PC-3 (cell line): ENCODE measurements around the gene SEC14L1. TPM values are rescaled to one million over a fixed set of nuclear protein-coding genes. Genes with fewer than 3 reads are reported as not detected.

Source experiments
- ATAC-seq: fragments of 200-7000 bp; cut with Tn5 transposase; 2 replicates; pipeline ENCODE4 v1.9.1; 2020; ENCODE audit warnings: mild to moderate bottlenecking, moderate library complexity
- BruUV-seq: library from RNA; stranded (reverse); fragments of 400-500 nt; replicated peaks from 2 replicates; lab custom pipeline; 2021; lab: Mats Ljungman, UMichigan
- CTCF ChIA-PET: fragments of 300-600 bp; sonication (Branson Sonifier 250); formaldehyde crosslinking; loops from one replicate; lab custom pipeline; 2022; ENCODE audit warnings: antibody characterized with exemption; lab: Charles Lee
- POLR2A ChIA-PET: fragments of 300-600 bp; sonication (Branson Sonifier 250); formaldehyde crosslinking; loops from one replicate; lab custom pipeline; 2022; ENCODE audit warnings: antibody characterized with exemption; ENCODE audit not compliant: unreplicated experiment; lab: Charles Lee
- DNase-seq: peaks from one replicate; pipeline ENCODE4 v3.0.0-alpha.2; 2015
- H2AFZ ChIP-seq: fragments of 300-600 bp; sonication (generic); 2 replicates; pipeline ENCODE4 v1.6.0; 2016; ENCODE audit warnings: antibody characterized with exemption, low read length
- H3F3A ChIP-seq: fragments of 300-600 bp; sonication (generic); one replicate; pipeline ENCODE4 v1.6.0; 2017; ENCODE audit warnings: antibody characterized with exemption, low read length, control low read depth, mild to moderate bottlenecking; ENCODE audit not compliant: unreplicated experiment
- H3K27ac ChIP-seq: fragments of 300-600 bp; sonication (generic); 2 replicates; pipeline ENCODE4 v1.5.1; 2016; ENCODE audit warnings: mild to moderate bottlenecking, low read length
- H3K27me3 ChIP-seq: fragments of 300-600 bp; sonication (generic); 2 replicates; pipeline ENCODE4 v1.6.1; 2016; ENCODE audit warnings: low read length, mixed read lengths
- H3K36me3 ChIP-seq: fragments of 300-600 bp; sonication (generic); 2 replicates; pipeline ENCODE4 v1.6.1; 2016; ENCODE audit warnings: low read depth, mixed run types, low read length, mixed read lengths
- H3K4me1 ChIP-seq: fragments of 300-600 bp; sonication (generic); 2 replicates; pipeline ENCODE4 v1.5.1; 2016; ENCODE audit warnings: low read length; ENCODE audit not compliant: insufficient read depth
- H3K4me2 ChIP-seq: fragments of 300-600 bp; sonication (generic); 2 replicates; pipeline ENCODE4 v1.6.0; 2016; ENCODE audit warnings: low read length
- H3K4me3 ChIP-seq: fragments of 300-600 bp; sonication (generic); 2 replicates; pipeline ENCODE4 v1.5.1; 2016; ENCODE audit warnings: mild to moderate bottlenecking, low read length, mixed read lengths
- H3K79me2 ChIP-seq: fragments of 300-600 bp; sonication (generic); 2 replicates; pipeline ENCODE4 v1.6.1; 2017; ENCODE audit warnings: low read length, mixed read lengths
- H3K9ac ChIP-seq: fragments of 300-600 bp; sonication (generic); 2 replicates; pipeline ENCODE4 v1.6.0; 2016; ENCODE audit warnings: mild to moderate bottlenecking, low read length
- H3K9me2 ChIP-seq: fragments of 300-600 bp; sonication (generic); replicated peaks from 2 replicates; pipeline ENCODE4 v1.6.1; 2016; ENCODE audit warnings: mixed run types, low read length, mixed read lengths
- H3K9me3 ChIP-seq: fragments of 300-600 bp; sonication (generic); 2 replicates; pipeline ENCODE4 v1.6.1; 2016; ENCODE audit warnings: low read length, mixed read lengths
- H4K20me1 ChIP-seq: fragments of 300-600 bp; sonication (generic); 2 replicates; pipeline ENCODE4 v1.6.1; 2016; ENCODE audit warnings: low read length, mixed read lengths
- CTCF ChIP-seq: fragments of 300-600 bp; sonication (generic); conservative IDR thresholded peaks from 2 replicates; pipeline ENCODE4 v1.5.1; 2017; ENCODE audit warnings: antibody characterized with exemption, low read depth, mild to moderate bottlenecking, low read length
- EZH2 ChIP-seq: fragments of 300-600 bp; sonication (generic); IDR thresholded peaks from one replicate; pipeline ENCODE4 v1.6.1; 2017; ENCODE audit warnings: antibody characterized with exemption, mild to moderate bottlenecking, low read length; ENCODE audit not compliant: unreplicated experiment
- EZH2phosphoT487 ChIP-seq: fragments of 300-600 bp; sonication (generic); IDR thresholded peaks from 2 replicates; pipeline ENCODE4 v1.6.1; 2018; ENCODE audit warnings: mild to moderate bottlenecking, antibody characterized with exemption, low read length, borderline replicate concordance
- intact Hi-C: fragments of 100-400 bp; cut with micrococcal nuclease; formaldehyde crosslinking; loops from 2 replicates; pipeline ENCODE4 v1.9.0; 2023
- total RNA-seq: library from RNA; depleted of rRNA; stranded (reverse); fragments of >200 nt; gene quantifications from 2 replicates; pipeline ENCODE4 v1.2.3, GENCODE V29; 2014

SEC14L1 gene
- total RNA-seq, 1 experiment from 2014 or later = 39.8 TPM

- ChIA-PET CTCF (no interaction called here), POLR2A (interaction anchor here (0.5 kb wide), 1 partner anchor 30 kb away, joined by 4 read pairs; no protein-coding TSS in a partner anchor)
- TF ChIP-seq EZH2phosphoT487 (no peak), CTCF (no peak), EZH2 (no peak)
- Histone ChIP-seq H3K4me2 (no peak overlapping the region), H3K79me2 (no peaks in the 10 kb centered on the region), H3K27ac (no peak overlapping the region), H3K27me3 (no peaks in the 10 kb centered on the region), H3K4me1 (peaks cover 35% of the 10 kb centered on the region), H3K36me3 (no peaks in the 10 kb centered on the region), H2AFZ (no peak overlapping the region), H4K20me1 (no peaks in the 10 kb centered on the region), H3K9me2 (no peaks in the 10 kb centered on the region), H3F3A (no peaks in the 10 kb centered on the region), H3K9ac (no peak overlapping the region), H3K4me3 (no peak overlapping the region), H3K9me3 (no peaks in the 10 kb centered on the region)
- intact Hi-C loops = no loop called here
- BruUV-seq = no TSS peak
- no peak for DNase-seq
- no peak for ATAC-seq
These were observed 116.4 kb downstream of the SEC14L1 start for GRCh38 chr17:77257169-77257568.

DNA sequence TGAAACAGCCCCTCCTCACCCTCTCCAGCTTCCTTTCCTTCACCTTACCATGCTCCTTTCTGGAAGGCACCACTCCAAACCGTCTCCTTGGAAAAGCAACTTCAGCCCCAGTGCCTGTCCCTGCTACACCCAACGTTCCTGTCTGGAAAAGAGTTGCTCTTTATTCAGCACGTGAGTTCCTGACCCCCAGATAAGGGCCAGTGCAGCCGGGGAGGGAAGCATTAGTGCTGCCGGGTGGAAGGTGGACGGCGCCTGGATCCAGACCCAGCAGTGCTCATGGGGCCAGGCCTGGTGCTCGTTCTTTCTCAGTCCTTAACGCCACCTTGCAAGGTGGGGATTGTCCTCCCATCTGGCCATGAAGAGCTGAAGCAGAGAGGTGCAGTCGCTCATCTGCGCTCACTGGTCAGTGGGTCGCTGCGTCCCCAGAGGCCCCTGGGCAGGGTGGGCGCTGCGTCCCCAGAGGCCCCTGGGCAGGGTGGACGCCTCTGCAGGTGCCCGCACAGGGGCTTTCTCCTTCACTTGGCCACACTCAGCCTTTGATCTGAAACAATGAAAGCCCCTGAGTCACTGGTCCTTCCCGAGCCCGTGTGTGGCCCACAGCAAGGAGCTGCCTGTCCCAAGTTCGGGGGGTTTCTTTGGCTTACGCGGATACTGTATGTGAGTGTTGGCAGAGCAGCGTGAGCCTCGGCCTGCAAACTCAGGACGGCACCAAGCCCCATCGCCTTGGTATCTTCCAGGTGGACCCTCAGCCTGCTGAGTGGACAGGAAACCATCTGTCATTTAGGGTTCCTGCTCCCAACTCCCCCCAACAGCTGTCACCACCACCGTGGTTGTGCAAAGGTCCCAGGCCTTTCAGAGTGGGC, 117.1 kb downstream of the SEC14L1 start:
- H4K20me1 ChIP-seq = no peaks in the 10 kb centered on the region
- no peak overlapping the region for H3K4me3 ChIP-seq
- no TSS peak for BruUV-seq
- no peaks in the 10 kb centered on the region for H3K36me3 ChIP-seq
- H3K9me3 ChIP-seq = no peaks in the 10 kb centered on the region
- no peak overlapping the region for H3K9ac ChIP-seq
- ChIA-PET CTCF (no interaction called here), POLR2A (no interaction called here)
- TF ChIP-seq EZH2 (no peak), CTCF (no peak), EZH2phosphoT487 (no peak)
- no peak overlapping the region for H2AFZ ChIP-seq
- intact Hi-C loops = no loop called here
- H3K27ac ChIP-seq = no peak overlapping the region
- no peaks in the 10 kb centered on the region for H3K9me2 ChIP-seq
- H3K4me2 ChIP-seq = no peak overlapping the region
- ATAC-seq = no peak
- peaks cover 35% of the 10 kb centered on the region for H3K4me1 ChIP-seq
- no peaks in the 10 kb centered on the region for H3F3A ChIP-seq
- no peaks in the 10 kb centered on the region for H3K79me2 ChIP-seq
- H3K27me3 ChIP-seq = no peaks in the 10 kb centered on the region
- no peak for DNase-seq

DNA sequence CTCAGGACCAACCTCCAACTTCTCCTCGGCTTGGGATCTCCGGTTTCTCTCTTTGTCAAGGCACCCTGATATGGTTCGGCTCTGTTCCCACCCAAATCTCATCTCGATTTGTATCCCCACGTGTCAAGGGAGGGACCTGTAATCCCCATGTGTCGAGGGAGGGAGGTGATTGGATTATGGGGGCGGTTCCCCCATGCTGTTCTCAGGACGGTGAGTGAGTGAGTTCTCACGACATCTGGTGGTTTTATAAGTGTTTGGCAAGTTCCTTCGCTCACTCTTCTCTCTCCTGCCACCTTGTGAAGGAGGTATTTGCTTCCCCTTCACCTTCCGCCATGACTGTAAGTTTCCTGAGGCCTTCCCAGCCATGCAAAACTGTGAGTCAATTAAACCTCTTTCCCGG, 117.9 kb downstream of the SEC14L1 start:
- ChIA-PET POLR2A (no interaction called here), CTCF (no interaction called here)
- intact Hi-C loops = no loop called here

More for the DNA sequence above, 117.9 kb downstream of the SEC14L1 start:
- H3K4me1 ChIP-seq = peaks cover 32% of the 10 kb centered on the region
- no peak overlapping the region for H2AFZ ChIP-seq
- H3K27me3 ChIP-seq = no peaks in the 10 kb centered on the region
- ATAC-seq (no peak), DNase-seq (no peak)
- BruUV-seq = no TSS peak
- no peaks in the 10 kb centered on the region for H3K79me2 ChIP-seq
- H3K9ac ChIP-seq = no peak overlapping the region
- no peaks in the 10 kb centered on the region for H4K20me1 ChIP-seq
- no peaks in the 10 kb centered on the region for H3K9me2 ChIP-seq
- no peaks in the 10 kb centered on the region for H3F3A ChIP-seq
- H3K9me3 ChIP-seq = no peaks in the 10 kb centered on the region
- H3K4me2 ChIP-seq = no peak overlapping the region
- H3K36me3 ChIP-seq = no peaks in the 10 kb centered on the region
- H3K4me3 ChIP-seq = no peak overlapping the region
- H3K27ac ChIP-seq = no peak overlapping the region
- TF ChIP-seq CTCF (no peak), EZH2phosphoT487 (no peak), EZH2 (no peak)
